ENCODE measurements around the gene RPN2.

DNA sequence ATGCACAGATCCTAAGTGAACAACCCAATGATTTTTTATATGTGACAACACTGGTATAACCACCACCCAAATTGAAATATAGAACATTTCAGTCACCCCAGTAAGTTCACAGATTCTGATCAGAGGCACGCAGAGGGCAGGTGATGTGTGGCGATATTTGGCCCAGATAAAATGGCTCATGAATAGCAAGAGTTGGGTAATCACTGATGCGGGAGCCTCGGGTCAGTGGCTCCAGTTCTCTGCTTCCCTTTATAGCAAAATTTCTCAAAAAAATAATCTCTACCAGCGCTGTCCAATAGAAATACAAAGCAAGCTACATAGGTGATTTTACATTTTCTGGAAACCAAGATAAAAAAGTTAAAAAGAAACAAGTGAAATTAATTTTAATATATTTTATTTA is 67.6 kb downstream of the RPN2 start:
- TF ChIP-seq SP1 (IDR thresholded peaks at IDR 0.05; ENCODE audit: low read depth): no peak
- TF ChIP-seq CEBPB (IDR thresholded peaks at IDR 0.05; ENCODE audit: low read depth): no peak
- TF ChIP-seq YY1 (IDR thresholded peaks at IDR 0.05; ENCODE audit: extremely low read depth, insufficient replicate concordance, low read depth, low read length): no peak
- TF ChIP-seq SIN3A (IDR thresholded peaks at IDR 0.05; ENCODE audit: low read depth): no peak
- no peak for TF ChIP-seq JUND (IDR thresholded peaks at IDR 0.05)
- TF ChIP-seq, protein P1, sequence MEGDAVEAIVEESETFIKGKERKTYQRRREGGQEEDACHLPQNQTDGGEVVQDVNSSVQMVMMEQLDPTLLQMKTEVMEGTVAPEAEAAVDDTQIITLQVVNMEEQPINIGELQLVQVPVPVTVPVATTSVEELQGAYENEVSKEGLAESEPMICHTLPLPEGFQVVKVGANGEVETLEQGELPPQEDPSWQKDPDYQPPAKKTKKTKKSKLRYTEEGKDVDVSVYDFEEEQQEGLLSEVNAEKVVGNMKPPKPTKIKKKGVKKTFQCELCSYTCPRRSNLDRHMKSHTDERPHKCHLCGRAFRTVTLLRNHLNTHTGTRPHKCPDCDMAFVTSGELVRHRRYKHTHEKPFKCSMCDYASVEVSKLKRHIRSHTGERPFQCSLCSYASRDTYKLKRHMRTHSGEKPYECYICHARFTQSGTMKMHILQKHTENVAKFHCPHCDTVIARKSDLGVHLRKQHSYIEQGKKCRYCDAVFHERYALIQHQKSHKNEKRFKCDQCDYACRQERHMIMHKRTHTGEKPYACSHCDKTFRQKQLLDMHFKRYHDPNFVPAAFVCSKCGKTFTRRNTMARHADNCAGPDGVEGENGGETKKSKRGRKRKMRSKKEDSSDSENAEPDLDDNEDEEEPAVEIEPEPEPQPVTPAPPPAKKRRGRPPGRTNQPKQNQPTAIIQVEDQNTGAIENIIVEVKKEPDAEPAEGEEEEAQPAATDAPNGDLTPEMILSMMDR (IDR thresholded peaks at IDR 0.05 in 2 of 3, conservative IDR thresholded peaks at IDR 0.05 in 1 of 3; ENCODE audit: borderline replicate concordance in 1 of 3, insufficient read depth in 1 of 3, low read depth in 2 of 3, low read length in 2 of 3): no peak

All from HCT116 (cell line).